GM23338 (cell line): ENCODE results near the gene ICAM1. TPM values are rescaled to one million over a fixed set of nuclear protein-coding genes. Genes with fewer than 3 reads are reported as not detected.

Experiments
- ATAC-seq: fragments of 200-7000 bp; cut with Tn5 transposase; 3 replicates; pipeline ENCODE4 v1.9.1; 2020
- DNase-seq: peaks from one replicate; pipeline ENCODE4 v3.0.0-alpha.2; 2015; ENCODE audit warnings: low spot score
- H2AFZ ChIP-seq: fragments of 200-600 bp; sonication (generic); 2 replicates; pipeline ENCODE4 v1.8.0; 2016; ENCODE audit warnings: antibody characterized with exemption, mild to moderate bottlenecking, moderate library complexity
- H3F3A ChIP-seq: fragments of 200-600 bp; sonication (generic); replicated peaks from 2 replicates; pipeline ENCODE4 v1.8.0; 2017; ENCODE audit warnings: antibody characterized with exemption, mixed run types, low read depth
- H3K27ac ChIP-seq: fragments of 200-600 bp; sonication (generic); 2 replicates; pipeline ENCODE4 v1.6.1; 2016; ENCODE audit warnings: low read depth
- H3K27me3 ChIP-seq: fragments of 200-600 bp; sonication (generic); 2 replicates; pipeline ENCODE4 v1.8.0; 2016; ENCODE audit warnings: mild to moderate bottlenecking, mixed run types, moderate library complexity; ENCODE audit not compliant: insufficient read depth
- H3K36me3 ChIP-seq: fragments of 200-600 bp; sonication (generic); 2 replicates; pipeline ENCODE4 v1.8.0; 2016; ENCODE audit warnings: mild to moderate bottlenecking; ENCODE audit not compliant: insufficient read depth
- H3K4me1 ChIP-seq: fragments of 200-600 bp; sonication (generic); 2 replicates; pipeline ENCODE4 v1.8.0; 2016; ENCODE audit warnings: mild to moderate bottlenecking, moderate library complexity; ENCODE audit not compliant: insufficient read depth
- H3K4me2 ChIP-seq: fragments of 200-600 bp; sonication (generic); 2 replicates; pipeline ENCODE4 v1.7.1; 2017; ENCODE audit warnings: mixed run types
- H3K4me3 ChIP-seq: fragments of 200-600 bp; sonication (generic); 2 replicates; pipeline ENCODE4 v1.6.1; 2016; ENCODE audit warnings: mixed run types
- H3K79me2 ChIP-seq: fragments of 200-600 bp; sonication (generic); replicated peaks from 2 replicates; pipeline ENCODE4 v1.8.0; 2017; ENCODE audit warnings: mild to moderate bottlenecking; ENCODE audit not compliant: insufficient read depth
- H3K9me2 ChIP-seq: fragments of 200-600 bp; sonication (generic); 2 replicates; pipeline ENCODE4 v1.8.0; 2017; ENCODE audit not compliant: insufficient read depth
- H4K20me1 ChIP-seq: fragments of 200-600 bp; sonication (generic); replicated peaks from 2 replicates; pipeline ENCODE4 v1.8.0; 2017; ENCODE audit warnings: mild to moderate bottlenecking; ENCODE audit not compliant: insufficient read depth
- H3K27ac Mint-ChIP-seq: 2 replicates; pipeline ENCODE4 v1.8.0; 2020; ENCODE audit warnings: inconsistent platforms, mild to moderate bottlenecking, moderate library complexity, mixed read lengths
- H3K27me3 Mint-ChIP-seq: 3 replicates; pipeline ENCODE4 v1.8.0; 2022; ENCODE audit warnings: low read depth, mild to moderate bottlenecking, moderate library complexity, mixed read lengths, inconsistent platforms; ENCODE audit not compliant: insufficient read depth, poor library complexity
- H3K36me3 Mint-ChIP-seq: 3 replicates; pipeline ENCODE4 v1.8.0; 2021; ENCODE audit warnings: low read depth, mild to moderate bottlenecking, inconsistent platforms, moderate library complexity, mixed read lengths
- H3K4me1 Mint-ChIP-seq: 3 replicates; pipeline ENCODE4 v1.8.0; 2020; ENCODE audit warnings: mild to moderate bottlenecking, inconsistent platforms, mixed read lengths
- H3K4me3 Mint-ChIP-seq: 3 replicates; pipeline ENCODE4 v1.8.0; 2021; ENCODE audit warnings: moderate library complexity, mild to moderate bottlenecking, inconsistent platforms, mixed read lengths
- H3K9me3 Mint-ChIP-seq: 3 replicates; pipeline ENCODE4 v1.8.0; 2020; ENCODE audit warnings: moderate library complexity, mild to moderate bottlenecking, inconsistent platforms, mixed read lengths
- CTCF ChIP-seq, 2 experiments: fragments of 200-600 bp in 1 of 2; sonication (generic) in 1 of 2; conservative IDR thresholded peaks; 2 replicates each; pipeline versions ENCODE4 v1.5.1 to v1.6.1; 2016 to 2017; ENCODE audit warnings: antibody characterized with exemption in 2 of 2, low read depth in 2 of 2, mild to moderate bottlenecking in 2 of 2, moderate library complexity in 1 of 2
- EZH2 ChIP-seq: fragments of 200-600 bp; sonication (generic); IDR thresholded peaks from one replicate; pipeline ENCODE4 v1.8.0; 2017; ENCODE audit warnings: antibody characterized with exemption, mild to moderate bottlenecking, low read depth; ENCODE audit not compliant: unreplicated experiment
- EZH2phosphoT487 ChIP-seq: fragments of 200-600 bp; sonication (generic); IDR thresholded peaks from one replicate; pipeline ENCODE4 v1.8.1; 2018; ENCODE audit warnings: antibody characterized with exemption; ENCODE audit not compliant: unreplicated experiment
- NANOG ChIP-seq: IDR thresholded peaks from 2 replicates; pipeline ENCODE4 v1.6.1; 2016; ENCODE audit warnings: antibody characterized with exemption, borderline replicate concordance
- POLR2AphosphoS5 ChIP-seq: IDR thresholded peaks from 2 replicates; pipeline ENCODE4 v1.6.1; 2016; ENCODE audit warnings: antibody characterized with exemption, low read depth
- REST ChIP-seq: IDR thresholded peaks from one replicate; pipeline ENCODE4 v1.6.1; 2018; ENCODE audit warnings: antibody characterized with exemption; ENCODE audit not compliant: unreplicated experiment
- ZNF114 ChIP-seq: fragments of 250-450 bp; sonication (Bioruptor Pico); IDR thresholded peaks from 2 replicates; pipeline ENCODE4 v1.5.0; 2020; ENCODE audit warnings: mild to moderate bottlenecking, moderate library complexity
- polyA plus RNA-seq: library from polyadenylated mRNA; unstranded; fragments of >200 nt; fragmentation: Nextera tagmentation; extraction: Ambion mirVana; gene quantifications from 2 replicates; pipeline ENCODE4 v1.2.1, GENCODE V29; 2016
- total RNA-seq: library from RNA; depleted of rRNA; stranded (reverse); fragments of >200 nt; shearing (Covaris generic); gene quantifications from 2 replicates; pipeline ENCODE4 v1.2.3, GENCODE V29; 2014

The ICAM1 gene
- total and polyA plus RNA-seq, 2 experiments from 2014 or later = 1.6 to 3.5 TPM

- H3K9me2 ChIP-seq = no peaks in the 10 kb centered on the region
- H4K20me1 ChIP-seq = peaks cover 27% of the 10 kb centered on the region
- Mint-ChIP-seq H3K9me3 (no peaks in the 10 kb centered on the region), H3K27me3 (peaks cover 3% of the 10 kb centered on the region), H3K4me1 (peaks cover 6% of the 10 kb centered on the region), H3K4me3 (no peak overlapping the region), H3K27ac (no peak overlapping the region), H3K36me3 (peaks cover 66% of the 10 kb centered on the region)
- ATAC-seq = no peak
- peaks cover 28% of the 10 kb centered on the region for H3K79me2 ChIP-seq
- peaks cover 19% of the 10 kb centered on the region; the same call in 1 of the 2 replicates for H3K36me3 ChIP-seq
- H3K4me1 ChIP-seq = 0 out of 2 replicates have a peak, but pooled peaks cover 9% of the 10 kb centered on the region
- no peak for DNase-seq
- H3K27me3 ChIP-seq = no peaks in the 10 kb centered on the region
- TF ChIP-seq EZH2 = no peak
- TF ChIP-seq CTCF (conservative IDR thresholded peaks at IDR 0.05; ENCODE audit: low read depth in 2 of 2) = no peak
- no peak for TF ChIP-seq NANOG
- no peak for TF ChIP-seq POLR2AphosphoS5
- TF ChIP-seq ZNF114 = no peak
- H3K4me2 ChIP-seq = no peak overlapping the region
- no peaks in the 10 kb centered on the region; the same call in 1 of the 2 replicates for H3F3A ChIP-seq
- H3K4me3 ChIP-seq = no peak overlapping the region
- no peak overlapping the region for H2AFZ ChIP-seq
- H3K27ac ChIP-seq = no peak overlapping the region
These were observed 56.9 kb downstream of the ICAM1 start for GRCh38 chr19:10327793-10328192.

GRCh38 chr19:10328558-10329429 is 57.9 kb downstream of the ICAM1 start:
- peaks cover 19% of the 10 kb centered on the region; the same call in 1 of the 2 replicates for H3K36me3 ChIP-seq
- no peaks in the 10 kb centered on the region for H3K9me3 Mint-ChIP-seq

More at GRCh38 chr19:10328558-10329429, 57.9 kb downstream of the ICAM1 start:
- TF ChIP-seq REST (no peak), EZH2 (no peak), EZH2phosphoT487 (no peak), NANOG (no peak), POLR2AphosphoS5 (no peak)
- no peaks in the 10 kb centered on the region for H3K9me2 ChIP-seq
- no peak overlapping the region for H3K4me3 ChIP-seq
- no peak overlapping the region for H2AFZ ChIP-seq
- H3K36me3 Mint-ChIP-seq = peaks cover 62% of the 10 kb centered on the region
- peaks cover 6% of the 10 kb centered on the region for H3K4me1 Mint-ChIP-seq
- no peak overlapping the region for H3K4me3 Mint-ChIP-seq
- H3K79me2 ChIP-seq = peaks cover 33% of the 10 kb centered on the region
- H3K27ac Mint-ChIP-seq = no peak overlapping the region
- H4K20me1 ChIP-seq = peaks cover 27% of the 10 kb centered on the region
- ATAC-seq = no peak
- 0 out of 2 replicates have a peak, but pooled peaks cover 9% of the 10 kb centered on the region for H3K4me1 ChIP-seq
- H3K4me2 ChIP-seq = no peak overlapping the region
- peaks cover 11% of the 10 kb centered on the region for H3K27me3 Mint-ChIP-seq
- no peaks in the 10 kb centered on the region for H3K27me3 ChIP-seq
- no peak overlapping the region for H3K27ac ChIP-seq
- DNase-seq = no peak
- H3F3A ChIP-seq = no peaks in the 10 kb centered on the region; the same call in 1 of the 2 replicates
